Measurements from ENCODE around the gene DYNLT2.

The DYNLT2 gene

GRCh38 chr6:169751242-169752073 lies at the start of gene DYNLT2, which contains the start of gene ERMARD:
Gene DYNLT2, minus strand, starts transcription at chr6:169751572. Its CDS starts 114 bp downstream, at chr6:169751458.
Gene ERMARD, plus strand, starts transcription at chr6:169751622. Its CDS starts 36 bp downstream, at chr6:169751658.
- H3K36me3 Mint-ChIP-seq (ENCODE audit: low read depth), result peaks cover 15% of the 10 kb centered on the region
- peaks cover 32% of the 10 kb centered on the region for H3K4me1 Mint-ChIP-seq
- peak within 1 kb of the TSS; percentile 91 to 99 (median 98) for H3K27ac Mint-ChIP-seq
- H3K4me3 Mint-ChIP-seq, result peak within 1 kb of the TSS; percentile 98 to 99 (median 98)
- H3K27me3 Mint-ChIP-seq (ENCODE audit: low read depth), result no peaks in the 10 kb centered on the region
- peak in 1 of 3 experiments; percentile 25 for TF ChIP-seq CTCF (IDR thresholded peaks at IDR 0.05; ENCODE audit: unreplicated experiment in 3 of 3)
- H3K9me3 Mint-ChIP-seq, result peaks cover 12% of the 10 kb centered on the region

- H3K4me1 Mint-ChIP-seq, result peaks cover 7% of the 10 kb centered on the region
- H3K4me3 Mint-ChIP-seq, result no peak overlapping the region
- TF ChIP-seq CTCF (IDR thresholded peaks at IDR 0.05; ENCODE audit: unreplicated experiment in 3 of 3), result no peak
- H3K27ac Mint-ChIP-seq, result peak overlapping the region; percentile 19 to 45 (median 26)
- no peaks in the 10 kb centered on the region for H3K36me3 Mint-ChIP-seq (ENCODE audit: low read depth)
- no peaks in the 10 kb centered on the region for H3K9me3 Mint-ChIP-seq
- H3K27me3 Mint-ChIP-seq (ENCODE audit: low read depth), result peaks cover 24% of the 10 kb centered on the region
Measured at GRCh38 chr6:169800668-169801395, 49.5 kb upstream of the DYNLT2 start.

- H3K27ac Mint-ChIP-seq, result peak overlapping the region; percentile 19 to 45 (median 26)
- H3K9me3 Mint-ChIP-seq, result no peaks in the 10 kb centered on the region
- H3K36me3 Mint-ChIP-seq (ENCODE audit: low read depth), result no peaks in the 10 kb centered on the region
- no peak for TF ChIP-seq CTCF (IDR thresholded peaks at IDR 0.05; ENCODE audit: unreplicated experiment in 3 of 3)
- peaks cover 21% of the 10 kb centered on the region for H3K27me3 Mint-ChIP-seq (ENCODE audit: low read depth)
- H3K4me1 Mint-ChIP-seq, result peaks cover 7% of the 10 kb centered on the region
- no peak overlapping the region for H3K4me3 Mint-ChIP-seq
Measured at GRCh38 chr6:169800116-169800667, 48.8 kb upstream of the DYNLT2 start.

- Mint-ChIP-seq H3K4me1 (peaks cover 7% of the 10 kb centered on the region), H3K27ac (no peak overlapping the region), H3K4me3 (no peak overlapping the region), H3K27me3 (ENCODE audit: low read depth) (peaks cover 18% of the 10 kb centered on the region), H3K9me3 (no peaks in the 10 kb centered on the region), H3K36me3 (ENCODE audit: low read depth) (no peaks in the 10 kb centered on the region)
- TF ChIP-seq CTCF (IDR thresholded peaks at IDR 0.05; ENCODE audit: unreplicated experiment in 3 of 3), result no peak
Measured at GRCh38 chr6:169799474-169799926, 48.1 kb upstream of the DYNLT2 start.

GRCh38 chr6:169798764-169799473 lies 47.5 kb upstream of the DYNLT2 start:
- Mint-ChIP-seq H3K27me3 (ENCODE audit: low read depth) (peaks cover 17% of the 10 kb centered on the region), H3K4me3 (no peak overlapping the region), H3K36me3 (ENCODE audit: low read depth) (no peaks in the 10 kb centered on the region), H3K27ac (no peak overlapping the region), H3K9me3 (no peaks in the 10 kb centered on the region), H3K4me1 (peaks cover 7% of the 10 kb centered on the region)
- TF ChIP-seq CTCF (IDR thresholded peaks at IDR 0.05; ENCODE audit: unreplicated experiment in 3 of 3), result no peak

Measured in nephron (organoid).